GM19397 (cell line): Measurements from ENCODE around the gene PHOSPHO1.
A peak's percentile ranks its signal among the peaks of the same experiment; 100 is the strongest.
"Not testable (repeated sequence)": the region's sequence is repeated elsewhere in the genome, so short reads cannot be mapped to it uniquely, and the experiment has no call there.

Source experiments
- ATAC-seq: cut with Tn5 transposase; IDR thresholded peaks from one replicate; pipeline ENCODE4 v1.9.1; 2021; ENCODE audit warnings: mild to moderate bottlenecking, moderate library complexity; ENCODE audit not compliant: unreplicated experiment

PHOSPHO1 gene

GRCh38 chr17:49194297-49194607, 36.3 kb downstream of the PHOSPHO1 start:
- ATAC-seq, result no peak

GRCh38 chr17:49193513-49194296, 36.9 kb downstream of the PHOSPHO1 start:
- ATAC-seq, result no peak

- ATAC-seq, result peak; percentile 54
Measured at GRCh38 chr17:49191917-49192741, 38.5 kb downstream of the PHOSPHO1 start.

GRCh38 chr17:49191409-49191916, 39.1 kb downstream of the PHOSPHO1 start:
- ATAC-seq, result no peak

- no peak for ATAC-seq
Measured at GRCh38 chr17:49190932-49191331, 39.7 kb downstream of the PHOSPHO1 start.

GRCh38 chr17:49187301-49187700, 43.3 kb downstream of the PHOSPHO1 start:
- ATAC-seq, result no peak

GRCh38 chr17:49185381-49185780, 45.2 kb downstream of the PHOSPHO1 start:
- not testable (repeated sequence) for ATAC-seq

- not testable (repeated sequence) for ATAC-seq
Measured at GRCh38 chr17:49184522-49184921, 46.1 kb downstream of the PHOSPHO1 start.

- ATAC-seq, result no peak
Measured at GRCh38 chr17:49183801-49184200, 46.8 kb downstream of the PHOSPHO1 start.

GRCh38 chr17:49183341-49183740, 47.2 kb downstream of the PHOSPHO1 start:
- no peak for ATAC-seq

- no peak for ATAC-seq
Measured at GRCh38 chr17:49180998-49181635, 49.5 kb downstream of the PHOSPHO1 start.

- ATAC-seq, result no peak
Measured at GRCh38 chr17:49180303-49180702, 50.3 kb downstream of the PHOSPHO1 start.

- not testable (repeated sequence) for ATAC-seq
Measured at GRCh38 chr17:49175978-49176377, 54.6 kb downstream of the PHOSPHO1 start.
